ENCODE results near the gene IQSEC3. TPM values are rescaled to one million over a fixed set of nuclear protein-coding genes. Genes with fewer than 3 reads are reported as not detected.

The IQSEC3 gene
- total RNA-seq, 1 donor from 2014 or later = 4.2 TPM

GRCh38 chr12:103169-103981 lies 36.8 kb downstream of the IQSEC3 start:
- no peak overlapping the region for H3K27ac Mint-ChIP-seq
- H3K36me3 Mint-ChIP-seq = no peaks in the 10 kb centered on the region
- H3K4me1 Mint-ChIP-seq (ENCODE audit: unreplicated experiment) = peaks cover 16% of the 10 kb centered on the region
- DNase-seq (ENCODE audit: extremely low spot score, unreplicated experiment) = no peak
- H3K4me3 Mint-ChIP-seq = no peak overlapping the region
- H3K27me3 Mint-ChIP-seq = peaks cover 41% of the 10 kb centered on the region
- H3K9me3 Mint-ChIP-seq = no peaks in the 10 kb centered on the region
- TF ChIP-seq, protein P1, sequence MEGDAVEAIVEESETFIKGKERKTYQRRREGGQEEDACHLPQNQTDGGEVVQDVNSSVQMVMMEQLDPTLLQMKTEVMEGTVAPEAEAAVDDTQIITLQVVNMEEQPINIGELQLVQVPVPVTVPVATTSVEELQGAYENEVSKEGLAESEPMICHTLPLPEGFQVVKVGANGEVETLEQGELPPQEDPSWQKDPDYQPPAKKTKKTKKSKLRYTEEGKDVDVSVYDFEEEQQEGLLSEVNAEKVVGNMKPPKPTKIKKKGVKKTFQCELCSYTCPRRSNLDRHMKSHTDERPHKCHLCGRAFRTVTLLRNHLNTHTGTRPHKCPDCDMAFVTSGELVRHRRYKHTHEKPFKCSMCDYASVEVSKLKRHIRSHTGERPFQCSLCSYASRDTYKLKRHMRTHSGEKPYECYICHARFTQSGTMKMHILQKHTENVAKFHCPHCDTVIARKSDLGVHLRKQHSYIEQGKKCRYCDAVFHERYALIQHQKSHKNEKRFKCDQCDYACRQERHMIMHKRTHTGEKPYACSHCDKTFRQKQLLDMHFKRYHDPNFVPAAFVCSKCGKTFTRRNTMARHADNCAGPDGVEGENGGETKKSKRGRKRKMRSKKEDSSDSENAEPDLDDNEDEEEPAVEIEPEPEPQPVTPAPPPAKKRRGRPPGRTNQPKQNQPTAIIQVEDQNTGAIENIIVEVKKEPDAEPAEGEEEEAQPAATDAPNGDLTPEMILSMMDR (conservative IDR thresholded peaks at IDR 0.05) = no peak

DNA sequence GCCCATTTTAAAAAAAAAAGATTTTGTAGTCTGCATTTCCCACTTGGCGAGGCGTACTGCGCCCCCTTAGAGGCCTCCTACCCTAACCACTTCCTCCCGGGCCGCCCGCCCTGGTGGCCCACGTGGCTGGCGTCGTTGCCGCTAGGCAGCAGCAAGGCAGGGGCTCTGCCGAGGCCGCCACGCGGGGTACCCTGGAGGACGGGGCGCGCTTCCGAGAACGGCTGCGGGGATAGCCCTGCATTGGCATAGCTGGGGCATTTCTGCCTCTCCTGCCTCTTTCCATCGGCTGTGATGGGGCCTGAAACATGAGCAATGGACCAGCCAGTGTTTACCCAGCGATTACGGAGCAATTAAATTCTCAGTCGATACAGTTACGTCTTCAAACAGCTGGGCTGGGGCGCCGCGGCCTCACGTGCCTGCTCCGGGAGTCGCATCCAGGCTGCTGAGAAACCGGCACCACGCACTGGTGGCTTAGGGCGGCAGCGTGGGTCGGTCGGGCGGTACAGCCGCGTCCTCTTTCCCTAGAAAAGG lies 38.0 kb downstream of the IQSEC3 start:
- Mint-ChIP-seq H3K4me1 (ENCODE audit: unreplicated experiment) (peaks cover 9% of the 10 kb centered on the region), H3K36me3 (no peaks in the 10 kb centered on the region), H3K27me3 (peaks cover 35% of the 10 kb centered on the region), H3K9me3 (no peaks in the 10 kb centered on the region), H3K27ac (no peak overlapping the region), H3K4me3 (no peak overlapping the region)
- DNase-seq (ENCODE audit: extremely low spot score, unreplicated experiment) = no peak
- TF ChIP-seq, protein P1 (conservative IDR thresholded peaks at IDR 0.05) = no peak

GRCh38 chr12:105696-106095 lies 39.1 kb downstream of the IQSEC3 start:
- peaks cover 29% of the 10 kb centered on the region for H3K27me3 Mint-ChIP-seq
- DNase-seq (ENCODE audit: extremely low spot score, unreplicated experiment) = no peak
- TF ChIP-seq, protein P1 (conservative IDR thresholded peaks at IDR 0.05) = no peak
- no peaks in the 10 kb centered on the region for H3K36me3 Mint-ChIP-seq
- no peak overlapping the region for H3K4me3 Mint-ChIP-seq
- H3K9me3 Mint-ChIP-seq = no peaks in the 10 kb centered on the region
- H3K27ac Mint-ChIP-seq = no peak overlapping the region
- H3K4me1 Mint-ChIP-seq (ENCODE audit: unreplicated experiment) = peaks cover 9% of the 10 kb centered on the region

DNA sequence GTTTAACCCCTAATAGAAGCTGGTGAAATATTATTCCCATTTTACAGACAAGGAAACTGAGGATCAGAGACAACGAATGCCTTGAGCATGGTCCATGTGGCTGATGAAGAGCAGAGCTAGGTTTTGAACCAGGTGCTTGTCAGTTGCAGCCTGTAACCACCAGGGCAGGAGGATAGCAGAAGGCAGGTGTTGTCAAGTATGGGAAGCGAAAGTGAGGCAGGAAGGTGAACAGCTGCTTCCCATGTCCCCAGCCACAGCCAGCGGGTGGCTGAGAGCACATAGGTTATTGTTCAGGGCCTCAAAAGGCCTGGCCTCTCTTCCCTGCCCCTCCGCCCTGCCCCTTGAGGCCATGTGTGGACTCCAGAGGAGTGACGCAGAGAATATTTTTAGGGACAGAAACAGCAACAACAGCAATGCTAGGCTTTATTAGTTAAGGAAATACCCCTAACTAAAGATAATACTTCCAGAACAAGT lies 39.6 kb downstream of the IQSEC3 start:
- TF ChIP-seq, protein P1 (conservative IDR thresholded peaks at IDR 0.05) = peak; percentile 49
- Mint-ChIP-seq H3K36me3 (no peaks in the 10 kb centered on the region), H3K27me3 (peaks cover 24% of the 10 kb centered on the region), H3K4me1 (ENCODE audit: unreplicated experiment) (peaks cover 9% of the 10 kb centered on the region), H3K9me3 (no peaks in the 10 kb centered on the region), H3K4me3 (no peak overlapping the region), H3K27ac (no peak overlapping the region)
- no peak for DNase-seq (ENCODE audit: extremely low spot score, unreplicated experiment)

GRCh38 chr12:108594-108993 lies 42.0 kb downstream of the IQSEC3 start:
- H3K27ac Mint-ChIP-seq = no peak overlapping the region
- H3K9me3 Mint-ChIP-seq = no peaks in the 10 kb centered on the region
- TF ChIP-seq, protein P1 (conservative IDR thresholded peaks at IDR 0.05) = no peak
- H3K36me3 Mint-ChIP-seq = no peaks in the 10 kb centered on the region
- H3K4me3 Mint-ChIP-seq = no peak overlapping the region
- DNase-seq (ENCODE audit: extremely low spot score, unreplicated experiment) = no peak
- H3K4me1 Mint-ChIP-seq (ENCODE audit: unreplicated experiment) = peaks cover 9% of the 10 kb centered on the region
- peaks cover 20% of the 10 kb centered on the region for H3K27me3 Mint-ChIP-seq
